Measurements from ENCODE around the gene SMCR8.
"Not testable (repeated sequence)": the region's sequence is repeated elsewhere in the genome, so short reads cannot be mapped to it uniquely, and the experiment has no call there.

SMCR8 gene

GRCh38 chr17:18363101-18364049 is 48.3 kb downstream of the SMCR8 start, which contains the start of gene SHMT1:
Gene SHMT1 (minus strand): TSS chr17:18363550. CDS start chr17:18355981, 7,569 bp downstream.
- Histone ChIP-seq H3K9me3 (ENCODE audit: severe bottlenecking) (no peaks in the 10 kb centered on the region), H3K27me3 (ENCODE audit: insufficient read depth, low read depth, severe bottlenecking) (no peaks in the 10 kb centered on the region), H3K27ac (peak within 1 kb of the TSS; percentile 69), H3K4me3 (ENCODE audit: low read depth, low read length) (peak within 1 kb of the TSS; percentile 71), H3K36me3 (peaks cover 23% of the 10 kb centered on the region)
- peak; percentile 94 for DNase-seq
- TF ChIP-seq, protein P1, sequence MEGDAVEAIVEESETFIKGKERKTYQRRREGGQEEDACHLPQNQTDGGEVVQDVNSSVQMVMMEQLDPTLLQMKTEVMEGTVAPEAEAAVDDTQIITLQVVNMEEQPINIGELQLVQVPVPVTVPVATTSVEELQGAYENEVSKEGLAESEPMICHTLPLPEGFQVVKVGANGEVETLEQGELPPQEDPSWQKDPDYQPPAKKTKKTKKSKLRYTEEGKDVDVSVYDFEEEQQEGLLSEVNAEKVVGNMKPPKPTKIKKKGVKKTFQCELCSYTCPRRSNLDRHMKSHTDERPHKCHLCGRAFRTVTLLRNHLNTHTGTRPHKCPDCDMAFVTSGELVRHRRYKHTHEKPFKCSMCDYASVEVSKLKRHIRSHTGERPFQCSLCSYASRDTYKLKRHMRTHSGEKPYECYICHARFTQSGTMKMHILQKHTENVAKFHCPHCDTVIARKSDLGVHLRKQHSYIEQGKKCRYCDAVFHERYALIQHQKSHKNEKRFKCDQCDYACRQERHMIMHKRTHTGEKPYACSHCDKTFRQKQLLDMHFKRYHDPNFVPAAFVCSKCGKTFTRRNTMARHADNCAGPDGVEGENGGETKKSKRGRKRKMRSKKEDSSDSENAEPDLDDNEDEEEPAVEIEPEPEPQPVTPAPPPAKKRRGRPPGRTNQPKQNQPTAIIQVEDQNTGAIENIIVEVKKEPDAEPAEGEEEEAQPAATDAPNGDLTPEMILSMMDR (IDR thresholded peaks at IDR 0.05; ENCODE audit: low read depth, low read length) = no peak

- TF ChIP-seq, protein P1 (IDR thresholded peaks at IDR 0.05; ENCODE audit: low read depth, low read length) = no peak
- no peak for DNase-seq
- no peak overlapping the region for H3K27ac ChIP-seq
- H3K27me3 ChIP-seq (ENCODE audit: insufficient read depth, low read depth, severe bottlenecking) = no peaks in the 10 kb centered on the region
- H3K4me3 ChIP-seq (ENCODE audit: low read depth, low read length) = no peak overlapping the region
- peaks cover 17% of the 10 kb centered on the region for H3K36me3 ChIP-seq
- H3K9me3 ChIP-seq (ENCODE audit: severe bottlenecking) = no peaks in the 10 kb centered on the region
Measured at GRCh38 chr17:18364166-18364565, 49.1 kb downstream of the SMCR8 start.

DNA sequence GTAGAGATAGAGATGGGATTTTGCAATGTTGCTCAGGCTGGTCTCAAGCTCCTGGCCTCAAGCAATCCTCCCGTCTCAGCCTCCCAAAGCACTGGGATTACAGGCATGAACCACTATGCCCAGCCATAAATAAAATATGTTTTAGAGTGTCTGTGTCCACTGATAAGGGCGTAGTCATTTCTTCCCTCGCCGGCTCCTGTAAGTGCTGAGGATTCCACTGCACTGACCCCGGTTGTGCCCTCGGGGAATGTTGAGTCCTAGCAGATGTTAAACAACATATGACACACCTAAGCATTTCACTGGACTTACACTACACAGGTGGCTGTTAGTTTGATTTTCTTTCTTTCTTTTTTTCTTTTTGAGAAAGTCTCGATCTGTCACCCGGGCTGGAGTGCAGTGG is 53.9 kb downstream of the SMCR8 start:
- DNase-seq = no peak
- Histone ChIP-seq H3K27ac (no peak overlapping the region), H3K27me3 (ENCODE audit: insufficient read depth, low read depth, severe bottlenecking) (no peaks in the 10 kb centered on the region), H3K4me3 (ENCODE audit: low read depth, low read length) (no peak overlapping the region), H3K36me3 (no peaks in the 10 kb centered on the region), H3K9me3 (ENCODE audit: severe bottlenecking) (no peaks in the 10 kb centered on the region)
- TF ChIP-seq, protein P1 (IDR thresholded peaks at IDR 0.05; ENCODE audit: low read depth, low read length) = no peak

- DNase-seq = no peak
- Histone ChIP-seq H3K36me3 (no peaks in the 10 kb centered on the region), H3K27me3 (ENCODE audit: insufficient read depth, low read depth, severe bottlenecking) (no peaks in the 10 kb centered on the region), H3K27ac (no peak overlapping the region), H3K4me3 (ENCODE audit: low read depth, low read length) (no peak overlapping the region), H3K9me3 (ENCODE audit: severe bottlenecking) (peaks cover 2% of the 10 kb centered on the region)
- TF ChIP-seq, protein P1 (IDR thresholded peaks at IDR 0.05; ENCODE audit: low read depth, low read length) = no peak
Measured at GRCh38 chr17:18370761-18371160, 55.7 kb downstream of the SMCR8 start.

GRCh38 chr17:18371455-18371854 is 56.4 kb downstream of the SMCR8 start:
- Histone ChIP-seq H3K9me3 (ENCODE audit: severe bottlenecking) (peaks cover 2% of the 10 kb centered on the region), H3K27me3 (ENCODE audit: insufficient read depth, low read depth, severe bottlenecking) (no peaks in the 10 kb centered on the region), H3K27ac (no peak overlapping the region), H3K36me3 (no peaks in the 10 kb centered on the region), H3K4me3 (ENCODE audit: low read depth, low read length) (no peak overlapping the region)
- TF ChIP-seq, protein P1 (IDR thresholded peaks at IDR 0.05; ENCODE audit: low read depth, low read length) = no peak
- no peak for DNase-seq

- H3K27me3 ChIP-seq (ENCODE audit: insufficient read depth, low read depth, severe bottlenecking); H3K27ac ChIP-seq; H3K36me3 ChIP-seq; H3K9me3 ChIP-seq (ENCODE audit: severe bottlenecking); DNase-seq; H3K4me3 ChIP-seq (ENCODE audit: low read depth, low read length): not testable (repeated sequence)
Measured at GRCh38 chr17:18373181-18373580, 58.1 kb downstream of the SMCR8 start.
